Medulla oblongata (tissue), 1 donor: ENCODE results near the gene ZNF33B.
"Not testable (repeated sequence)": the region's sequence is repeated elsewhere in the genome, so short reads cannot be mapped to it uniquely, and the experiment has no call there.

Source experiments
- DNase-seq: peaks from one replicate; pipeline ENCODE4 v3.0.0-alpha.2; 2015; ENCODE audit errors: extremely low spot score

Gene ZNF33B

DNA sequence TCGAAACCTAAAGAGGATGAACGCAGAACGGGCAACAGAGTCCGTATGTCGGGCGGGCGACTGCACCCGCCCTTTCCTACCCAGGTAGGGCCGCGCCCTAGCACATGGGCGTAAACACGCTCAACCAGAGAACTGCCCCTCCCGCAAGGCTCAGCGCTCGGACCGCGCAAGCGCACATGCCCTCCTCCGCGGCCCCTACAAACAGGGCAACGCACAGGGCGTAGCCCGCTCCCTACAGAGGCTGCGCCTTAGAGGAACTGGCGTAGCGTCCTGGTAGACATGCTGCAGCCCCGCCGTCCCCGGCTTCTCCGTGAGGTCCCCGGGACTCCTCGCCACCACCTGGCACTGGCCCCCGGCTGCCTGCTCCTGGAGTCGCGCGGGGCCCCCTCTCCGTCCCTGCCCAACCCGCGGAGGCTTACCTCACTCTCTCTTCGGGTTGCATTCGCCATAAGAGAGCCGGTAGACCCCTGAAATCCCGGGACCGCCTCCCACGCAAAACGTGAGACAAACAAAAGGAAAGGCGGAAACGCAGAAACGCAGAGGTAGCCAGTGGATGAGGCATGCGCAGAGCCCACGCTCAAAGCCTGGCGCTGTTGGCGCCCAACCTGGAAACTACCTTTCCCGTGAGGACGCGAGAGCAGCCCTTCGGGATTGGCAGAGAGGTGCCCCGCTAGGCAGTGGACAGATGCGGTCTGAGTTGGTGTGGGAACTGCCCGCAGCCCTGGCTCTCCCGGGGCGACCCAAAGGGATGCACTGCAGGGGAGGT is at the start of gene ZNF33B:
ZNF33B (minus strand) TSS at position 516 of the 766 bp plus-strand sequence. CDS start 1,642 bp downstream, outside the sequence.
- peak; percentile 87 for DNase-seq

DNA sequence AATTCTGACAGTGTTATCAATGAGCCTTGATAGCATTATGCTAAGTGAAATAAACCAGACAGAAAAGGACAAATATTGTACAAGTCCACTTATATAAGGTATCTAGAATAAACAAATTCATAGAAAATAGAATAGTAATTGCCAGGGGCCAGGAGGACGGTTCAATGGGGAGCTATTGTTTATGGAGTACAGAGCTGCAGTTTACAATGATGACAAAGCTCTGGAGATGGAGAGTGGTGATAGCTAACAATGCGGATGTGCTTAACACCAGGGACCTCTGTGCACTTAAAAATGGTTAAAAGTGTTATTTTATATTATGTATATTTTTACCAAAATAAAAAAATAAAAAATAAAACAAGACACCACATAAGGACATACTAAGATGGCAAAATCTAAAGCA is 46.1 kb upstream of the ZNF33B start:
- no peak for DNase-seq

DNA sequence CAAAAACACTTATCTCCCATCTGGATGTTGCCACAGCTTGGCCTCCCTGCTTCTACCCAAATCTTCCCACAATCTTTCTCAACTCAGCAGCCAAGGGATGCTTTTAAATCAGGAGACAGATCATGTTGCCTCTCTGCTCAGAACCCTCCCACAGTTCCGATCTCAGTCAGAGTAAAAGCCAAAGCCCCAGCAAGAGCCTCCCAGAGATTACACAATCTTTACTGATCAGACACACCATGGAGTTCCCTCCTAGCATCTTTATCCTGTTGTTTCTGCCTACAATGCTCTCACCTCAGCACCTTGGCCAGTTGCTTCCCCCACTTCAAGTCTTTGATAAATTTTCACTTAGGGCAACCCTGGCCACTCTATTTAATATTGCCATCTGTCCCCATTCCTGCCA is 41.9 kb upstream of the ZNF33B start:
- DNase-seq = no peak

DNA sequence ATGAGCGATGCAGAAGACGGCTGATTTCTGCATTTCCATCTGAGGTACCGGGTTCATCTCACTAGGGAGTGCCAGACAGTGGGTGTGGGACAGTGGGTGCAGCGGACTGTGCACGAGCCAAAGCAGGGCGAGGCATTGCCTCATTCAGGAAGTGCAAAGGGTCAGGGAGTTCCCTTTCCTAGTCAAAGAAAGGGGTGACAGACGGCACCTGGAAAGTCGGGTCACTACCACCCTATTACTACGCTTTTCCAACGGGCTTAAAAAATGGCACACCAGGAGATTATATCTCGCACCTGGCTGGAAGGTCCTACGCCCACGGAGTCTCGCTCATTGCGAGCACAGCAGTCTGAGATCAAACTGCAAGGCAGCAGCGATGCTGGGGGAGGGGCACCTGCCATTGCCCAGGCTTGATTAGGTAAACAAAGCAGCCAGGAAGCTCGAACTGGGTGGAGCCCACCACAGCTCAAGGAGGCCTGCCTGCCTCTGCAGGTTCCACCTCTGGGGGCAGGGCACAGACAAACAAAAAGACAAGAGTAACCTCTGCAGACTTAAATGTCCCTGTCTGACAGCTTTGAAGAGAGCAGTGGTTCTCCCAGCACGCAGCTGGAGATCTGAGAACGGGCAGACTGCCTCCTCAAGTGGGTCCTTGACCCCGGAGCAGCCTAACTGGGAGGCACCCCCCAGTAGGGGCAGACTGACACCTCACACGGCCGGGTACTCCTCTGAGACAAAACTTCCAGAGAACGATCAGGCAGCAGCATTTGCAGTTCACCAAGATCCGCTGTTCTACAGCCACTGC is 27.0 kb upstream of the ZNF33B start:
- not testable (repeated sequence) for DNase-seq

DNA sequence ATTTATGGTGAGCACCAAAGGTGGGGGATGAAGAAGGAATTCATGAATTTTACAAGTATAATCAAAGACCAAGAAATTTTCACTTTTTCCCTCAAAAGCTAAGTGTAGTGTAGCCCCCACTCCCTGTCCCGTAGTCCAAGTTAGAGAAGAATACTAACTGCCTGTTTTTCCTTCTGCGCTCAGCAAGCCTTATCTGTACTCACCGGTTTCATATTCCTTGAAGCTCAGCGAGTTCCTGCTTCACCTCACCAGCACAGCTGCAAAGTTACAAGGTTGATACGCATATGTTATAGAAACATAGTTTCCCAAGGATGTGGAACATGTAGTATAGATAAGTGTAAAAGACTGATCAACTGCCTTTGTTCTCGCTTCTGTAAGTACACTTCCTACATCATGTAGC is 16.0 kb upstream of the ZNF33B start:
- no peak for DNase-seq

DNA sequence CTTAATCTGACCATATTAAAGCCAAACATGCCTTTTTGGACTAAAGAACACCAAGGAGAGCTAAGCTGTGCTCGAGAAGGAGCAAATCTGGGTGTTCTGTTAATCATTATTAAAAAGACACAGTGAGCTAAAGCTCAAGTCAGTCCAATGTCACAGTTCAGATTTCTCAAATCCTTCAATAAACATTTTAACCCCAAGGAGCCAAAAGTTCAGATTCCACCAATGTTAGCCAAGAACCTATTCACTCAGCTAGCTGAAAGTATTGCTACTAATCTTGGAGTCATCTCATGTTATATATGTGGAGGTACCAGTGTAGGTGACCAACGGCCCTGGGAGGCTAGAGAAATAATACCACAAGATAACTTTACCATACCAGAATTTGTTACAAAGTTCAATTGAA is 14.5 kb upstream of the ZNF33B start:
- no peak for DNase-seq

DNA sequence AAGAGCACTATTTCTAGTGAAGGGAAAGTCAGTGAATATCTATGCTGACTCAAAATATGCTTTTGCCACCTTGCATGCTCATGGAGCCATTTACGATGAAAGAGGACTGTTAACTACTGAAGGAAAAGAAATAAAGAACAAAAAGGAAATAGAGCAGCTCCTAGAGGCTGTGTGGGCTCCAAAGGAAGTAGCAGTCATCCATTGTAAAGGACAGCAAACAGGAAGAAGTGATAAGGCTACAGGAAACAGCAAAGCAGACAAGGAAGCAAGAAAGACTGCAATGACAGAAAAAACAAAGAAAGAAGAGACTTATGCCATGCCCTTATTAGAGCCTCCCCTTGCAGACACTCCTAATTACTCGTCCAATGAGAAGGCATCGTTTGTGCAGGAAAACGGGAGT is 12.0 kb upstream of the ZNF33B start:
- DNase-seq = no peak

DNA sequence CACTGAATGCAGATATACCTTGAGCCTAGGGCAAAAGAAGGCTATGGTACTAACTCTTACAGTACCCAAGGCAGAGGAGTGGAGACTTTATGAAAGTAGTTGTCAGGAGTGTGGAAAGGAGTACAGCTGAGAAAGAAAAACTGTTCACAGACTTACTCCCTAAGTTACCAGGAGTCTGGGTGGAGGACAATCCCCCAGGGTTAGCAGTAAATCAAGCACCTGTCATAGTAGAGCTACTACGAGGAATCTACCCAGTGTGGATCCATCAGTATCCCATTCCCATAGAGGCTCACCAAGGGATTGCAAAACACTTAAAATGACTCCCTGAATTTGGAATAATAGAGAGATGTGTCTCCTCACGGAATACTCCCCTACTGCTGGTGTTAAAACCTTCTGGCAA is 10.1 kb upstream of the ZNF33B start:
- no peak for DNase-seq

DNA sequence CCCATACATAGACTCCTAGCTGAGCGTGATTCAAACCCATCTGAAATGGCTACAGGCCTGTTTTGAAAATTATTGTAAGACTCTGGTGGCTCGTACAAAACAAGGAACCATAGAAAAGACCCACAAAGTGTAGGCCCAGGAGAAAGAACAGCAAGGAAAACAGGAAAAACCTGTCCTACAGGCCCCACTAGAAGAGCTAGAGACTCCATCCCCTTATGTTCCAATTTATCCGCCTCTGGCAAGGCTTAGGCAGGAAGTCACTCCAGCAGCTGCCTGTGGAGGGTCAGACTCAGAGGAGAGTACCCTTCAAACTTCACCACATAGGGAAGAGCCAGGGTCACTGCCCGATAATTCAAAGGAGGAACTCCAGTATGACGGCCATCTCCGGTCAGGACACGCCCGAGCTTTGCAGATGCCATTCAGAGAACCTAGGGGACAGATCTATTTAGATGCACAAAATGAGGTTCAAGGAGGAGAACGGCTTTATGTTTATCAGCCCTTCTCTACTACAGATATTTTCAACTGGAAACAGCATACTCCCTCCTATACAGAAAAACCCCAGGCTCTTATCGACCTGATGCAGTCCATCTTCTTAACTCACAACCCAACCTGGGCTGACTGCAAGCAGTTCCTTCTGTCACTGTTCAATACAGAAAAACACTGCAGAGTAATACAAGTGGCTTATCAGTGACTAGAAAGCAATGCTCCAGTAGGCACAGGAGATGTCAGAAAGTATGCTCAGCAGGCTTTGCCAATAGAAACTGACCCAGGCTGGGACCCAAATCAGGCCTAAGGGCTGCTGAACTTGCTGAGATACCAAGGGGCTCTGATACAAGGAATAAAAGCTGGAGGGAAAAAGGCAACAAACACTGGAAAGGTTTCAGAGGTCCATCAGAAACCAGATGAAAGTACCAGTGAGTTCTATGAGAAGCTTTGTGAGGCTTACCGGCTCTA is 8.6 kb upstream of the ZNF33B start:
- no peak for DNase-seq

DNA sequence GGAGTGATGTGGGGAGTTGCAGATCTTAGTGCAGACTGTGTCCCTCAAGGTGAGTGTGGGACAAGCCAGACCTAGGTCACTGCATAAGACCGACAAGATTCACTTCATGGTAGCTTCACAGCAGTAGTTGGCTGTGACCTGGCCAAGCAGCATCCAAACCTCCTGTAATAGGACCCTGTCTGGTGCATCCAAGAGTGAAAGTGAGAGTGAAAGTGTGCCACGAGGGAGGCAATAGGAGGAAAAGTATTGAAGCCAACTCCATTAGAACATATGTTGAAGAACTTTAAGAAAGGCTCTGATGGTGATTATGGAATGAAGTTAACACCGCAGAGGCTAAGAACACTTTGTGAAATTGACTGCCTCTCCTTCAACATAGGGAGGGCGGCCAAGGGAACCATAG is 7.8 kb upstream of the ZNF33B start:
- no peak for DNase-seq

DNA sequence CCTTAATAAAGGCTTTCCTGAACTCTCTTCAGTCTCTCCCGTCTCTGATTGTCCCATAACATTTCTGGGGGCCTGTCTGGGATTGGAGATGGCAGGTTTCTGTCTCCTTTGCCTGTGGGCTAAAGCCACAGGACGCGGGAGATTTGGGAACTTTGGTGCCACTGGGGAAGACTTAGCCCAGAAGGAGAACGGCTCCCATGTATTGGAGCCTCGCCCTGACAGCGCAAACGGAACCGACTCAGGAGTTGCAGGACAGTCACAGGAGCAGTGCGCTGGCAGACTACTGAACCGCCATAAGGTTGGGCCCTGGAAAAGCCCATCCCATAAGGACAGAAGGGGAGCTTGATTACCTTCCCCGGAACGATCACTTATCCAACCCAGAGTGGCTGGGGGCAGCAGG is 7.1 kb upstream of the ZNF33B start:
- DNase-seq = no peak

DNA sequence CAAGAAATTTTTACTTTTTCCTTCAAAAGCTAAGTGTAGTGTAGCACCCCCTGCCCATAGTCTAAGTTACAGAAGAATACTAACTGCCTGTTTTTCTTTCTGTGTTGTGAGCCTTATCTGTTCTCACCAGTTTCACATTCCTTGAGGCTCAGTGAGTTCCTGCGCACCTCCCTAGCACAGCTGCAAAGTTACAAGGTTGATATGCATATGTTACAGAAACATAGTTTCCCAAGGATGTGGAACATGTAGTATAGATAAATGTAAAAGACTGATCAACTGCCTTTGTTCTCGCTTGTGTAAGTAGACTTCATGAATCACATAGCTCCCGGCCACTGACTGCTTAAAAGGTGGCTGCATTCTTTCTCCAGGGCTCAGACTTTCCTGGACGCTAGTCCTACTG is 6.7 kb upstream of the ZNF33B start:
- DNase-seq = no peak

DNA sequence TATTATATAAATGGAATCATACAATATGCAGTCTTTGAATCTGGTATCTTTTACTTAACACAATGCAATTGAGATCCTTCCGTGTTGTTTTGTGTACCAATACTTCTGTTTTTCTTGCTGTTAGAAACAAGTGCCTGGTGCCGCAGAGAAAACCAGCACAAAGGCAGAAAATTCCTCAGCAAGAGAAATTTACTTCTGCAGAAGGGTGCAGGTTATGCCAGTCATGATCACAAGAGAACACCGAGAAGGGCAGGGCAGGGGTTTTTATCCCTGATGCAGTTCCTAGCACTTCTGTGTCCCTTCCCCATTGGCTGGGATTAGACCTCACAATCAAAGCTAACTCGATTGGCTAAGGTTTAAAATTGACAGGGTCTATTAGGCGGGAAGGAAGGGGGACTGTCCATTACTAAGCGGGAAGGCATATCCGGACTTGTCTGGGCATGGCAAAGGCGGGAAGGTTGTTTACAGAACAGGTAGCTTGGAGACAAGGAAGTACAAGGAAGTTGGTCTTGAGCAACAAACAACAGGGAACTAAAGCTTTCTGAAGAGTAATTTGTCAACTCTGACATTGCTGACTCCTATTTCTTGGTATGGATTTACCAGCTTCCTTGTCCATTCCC is 2.4 kb upstream of the ZNF33B start:
- no peak for DNase-seq

DNA sequence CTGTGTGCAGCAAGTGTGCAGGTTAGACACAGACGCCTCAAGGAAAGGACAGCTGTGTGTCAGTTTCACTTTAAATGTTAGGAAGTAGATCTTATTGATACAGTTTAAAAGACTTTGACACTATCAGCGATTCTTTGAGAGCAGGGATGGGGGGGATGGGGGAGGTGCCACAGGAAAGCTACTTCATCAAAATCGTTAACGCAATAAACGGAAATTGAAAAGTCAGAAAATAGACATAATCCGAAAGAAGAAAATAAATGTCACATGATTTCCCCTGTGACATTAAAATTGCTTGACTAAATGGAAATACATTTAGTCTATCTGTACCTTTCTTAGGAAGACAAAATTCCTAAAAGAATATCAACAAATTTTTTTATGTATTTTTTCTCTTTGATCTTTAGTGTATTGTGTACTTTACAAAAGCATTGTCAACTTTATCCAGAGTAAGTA is 476 bp upstream of the ZNF33B start:
- peak; percentile 4 for DNase-seq

DNA sequence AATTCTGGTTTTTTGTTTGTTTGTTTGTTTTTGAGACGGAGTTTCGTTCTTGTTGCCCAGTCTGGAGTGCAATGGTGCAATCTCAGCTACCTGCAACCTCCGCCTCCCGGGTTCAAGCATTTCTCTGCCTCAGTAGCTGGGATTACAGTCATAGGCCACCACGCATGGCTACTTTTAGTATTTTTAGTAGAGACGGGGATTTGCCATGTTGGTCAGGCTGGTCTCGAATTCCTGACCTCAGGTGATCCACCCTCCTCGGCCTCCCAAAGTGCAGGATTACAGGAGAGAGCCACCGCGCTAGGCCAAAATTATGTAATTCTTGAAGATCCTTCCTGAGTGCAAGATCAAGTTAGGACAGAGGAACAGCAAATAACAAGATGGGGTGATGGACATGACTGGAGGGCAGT is 719 bp downstream of the ZNF33B start:
- DNase-seq = no peak

DNA sequence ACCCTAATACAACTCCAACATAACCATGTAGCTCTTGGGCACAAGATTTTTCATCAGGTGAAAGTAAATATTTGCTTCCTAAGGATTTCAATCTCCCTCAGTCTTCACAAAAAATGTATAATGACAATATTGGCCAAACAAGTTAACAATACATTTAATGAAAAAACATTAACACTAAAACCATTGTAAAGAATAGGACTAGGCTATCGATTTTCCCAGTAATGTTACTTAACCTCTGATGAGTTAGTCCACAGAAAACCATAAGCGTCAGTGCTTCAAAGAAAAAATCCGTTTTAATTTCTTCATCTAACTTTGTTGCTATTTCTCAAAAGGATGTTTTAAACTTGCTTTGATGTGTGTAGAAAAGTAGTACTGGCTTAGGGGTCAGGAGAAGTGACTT is 1.2 kb downstream of the ZNF33B start:
- DNase-seq = peak; percentile 3

DNA sequence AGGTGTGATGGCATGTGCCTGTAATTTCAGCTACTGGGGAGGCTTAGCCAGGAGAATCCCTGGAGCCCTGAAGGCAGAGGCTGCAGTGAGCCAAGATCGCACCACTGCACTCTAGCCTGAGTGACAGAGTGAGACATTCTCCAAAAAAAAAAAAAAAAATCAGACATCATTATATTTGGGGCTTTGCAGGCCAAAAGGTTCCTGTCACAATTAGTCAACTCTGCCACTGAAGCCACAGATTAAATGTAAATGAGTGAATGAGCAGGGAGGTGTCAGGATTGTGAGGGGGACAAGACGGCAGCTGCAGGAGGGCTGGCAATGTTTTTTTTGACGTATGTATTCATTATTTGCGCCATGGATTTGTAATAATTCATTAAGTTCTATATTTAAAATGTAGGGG is 3.3 kb downstream of the ZNF33B start:
- no peak for DNase-seq

DNA sequence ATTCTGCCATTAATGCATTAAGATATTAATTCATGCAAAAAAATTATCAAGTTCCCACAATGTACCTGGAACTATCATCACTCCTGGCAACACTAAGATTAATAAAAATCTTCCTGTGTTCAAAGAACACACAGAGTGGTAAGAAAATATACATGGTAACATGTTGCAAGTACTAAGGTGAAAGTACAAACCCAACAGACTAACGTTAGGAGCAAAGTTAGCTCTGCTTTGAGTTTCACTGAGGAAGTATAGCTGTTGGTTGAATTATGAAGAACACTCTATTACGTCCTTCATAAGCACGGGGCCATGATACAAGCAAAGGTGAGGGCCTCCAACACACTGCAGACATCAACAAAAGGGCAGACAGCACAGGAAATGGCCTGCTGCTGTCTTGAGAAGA is 5.8 kb downstream of the ZNF33B start:
- no peak for DNase-seq

DNA sequence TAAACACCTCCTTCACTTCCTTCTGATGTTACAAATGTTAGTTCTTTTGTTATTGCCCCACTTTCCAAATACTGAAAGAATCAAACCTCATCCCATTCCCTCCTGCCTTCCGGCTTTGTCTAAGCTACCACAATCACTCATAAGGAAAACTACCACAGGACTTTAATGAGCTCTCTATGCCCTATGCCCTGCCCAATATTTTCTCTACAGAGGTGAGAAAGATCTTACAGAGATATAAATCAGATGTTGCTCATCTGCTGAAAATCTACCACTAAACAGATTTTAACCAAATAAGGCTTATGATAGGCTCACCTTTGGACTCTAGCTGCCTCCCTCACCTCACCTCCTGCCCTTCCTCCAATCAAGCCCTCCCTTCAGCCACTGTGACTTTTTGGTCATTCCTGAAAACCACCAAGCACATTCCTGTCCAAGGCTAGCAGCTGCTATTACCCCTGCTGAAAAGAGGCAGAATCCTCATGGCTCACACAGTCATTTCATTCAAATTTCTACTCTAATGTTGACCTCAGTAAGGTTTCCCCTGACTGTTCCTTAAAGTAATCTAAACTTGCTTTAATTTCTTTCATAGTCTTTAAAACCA is 7.7 kb downstream of the ZNF33B start:
- no peak for DNase-seq

DNA sequence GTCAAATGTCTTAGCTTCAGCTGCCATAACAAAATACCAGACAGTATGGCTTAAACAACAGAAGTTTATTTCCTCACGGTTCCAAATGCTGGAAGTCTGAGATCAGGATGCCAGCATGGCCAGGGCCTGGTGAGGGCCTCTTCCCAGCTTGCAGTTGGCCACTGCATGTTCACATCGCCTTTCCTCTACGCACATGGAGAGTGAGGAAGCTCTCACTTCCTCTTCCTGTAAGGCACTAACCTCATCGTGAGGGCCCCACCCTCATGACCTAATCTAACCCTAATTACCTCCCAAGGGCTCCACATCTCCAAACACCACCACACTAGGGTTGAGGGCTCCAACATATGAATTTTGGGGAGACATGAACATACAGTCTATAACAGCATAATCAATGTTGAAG is 14.4 kb downstream of the ZNF33B start:
- DNase-seq = no peak

DNA sequence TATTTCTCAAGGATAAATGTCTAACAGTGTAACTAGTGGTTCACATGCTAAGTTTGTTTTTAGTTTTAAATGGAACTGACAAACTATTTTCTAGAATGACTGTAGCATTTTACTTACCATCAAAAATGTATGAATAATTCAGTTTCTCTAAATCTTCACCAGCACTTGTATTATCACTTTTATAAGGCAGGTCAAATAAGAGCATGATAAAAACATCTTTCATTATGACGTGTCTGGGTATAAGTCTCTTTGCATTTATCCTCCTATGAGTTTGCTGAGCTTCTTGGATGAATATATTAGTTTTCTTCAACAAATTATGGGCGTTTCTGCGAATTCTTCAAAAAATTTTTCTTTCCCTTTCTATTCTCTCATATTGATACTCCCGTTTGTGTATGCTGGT is 19.9 kb downstream of the ZNF33B start:
- DNase-seq = no peak
